Endothelial cell of hepatic sinusoid (primary cell): Measurements from ENCODE around the gene SLC6A9.

Source experiments
- in situ Hi-C: cut with HindIII; loops from 2 replicates; pipeline ENCODE4 v1.10.0; 2017; ENCODE audit warnings: low sequenced_read_pairs

The SLC6A9 gene

DNA sequence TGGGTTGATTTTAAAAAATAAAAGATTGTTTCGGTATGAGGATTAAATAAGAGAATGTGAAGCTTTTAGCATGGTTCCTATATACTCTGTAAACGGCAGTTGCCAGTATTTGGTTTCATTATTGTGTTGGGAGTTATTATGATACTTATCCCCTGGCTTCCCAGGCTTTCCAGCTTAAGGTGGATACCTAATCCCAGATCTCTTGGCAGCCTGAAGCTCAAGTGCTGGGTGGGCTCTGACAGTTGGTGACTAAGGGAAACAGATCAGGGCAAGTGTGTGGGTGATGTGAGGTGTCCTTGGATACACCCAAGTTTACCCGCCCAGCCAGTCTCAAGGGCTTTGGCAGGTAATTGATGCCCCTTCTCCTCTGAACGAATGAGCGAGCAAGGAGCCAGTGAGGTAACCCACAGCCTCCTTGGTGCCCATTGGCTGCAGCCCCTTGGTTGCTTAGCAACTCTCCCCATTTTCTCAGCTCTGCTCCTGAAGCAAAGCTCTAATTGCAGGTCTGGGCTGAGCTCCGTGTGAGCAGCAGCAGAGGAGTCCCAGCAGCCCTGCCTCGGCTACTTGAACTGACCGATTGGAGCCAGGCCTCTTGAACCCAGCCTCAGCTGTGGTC, 78.4 kb downstream of the SLC6A9 start:
- in situ Hi-C loops, result loop anchor here (5.0 kb wide), 1 partner anchor 39 kb away; the partner anchor contains the start of gene CCDC24

DNA sequence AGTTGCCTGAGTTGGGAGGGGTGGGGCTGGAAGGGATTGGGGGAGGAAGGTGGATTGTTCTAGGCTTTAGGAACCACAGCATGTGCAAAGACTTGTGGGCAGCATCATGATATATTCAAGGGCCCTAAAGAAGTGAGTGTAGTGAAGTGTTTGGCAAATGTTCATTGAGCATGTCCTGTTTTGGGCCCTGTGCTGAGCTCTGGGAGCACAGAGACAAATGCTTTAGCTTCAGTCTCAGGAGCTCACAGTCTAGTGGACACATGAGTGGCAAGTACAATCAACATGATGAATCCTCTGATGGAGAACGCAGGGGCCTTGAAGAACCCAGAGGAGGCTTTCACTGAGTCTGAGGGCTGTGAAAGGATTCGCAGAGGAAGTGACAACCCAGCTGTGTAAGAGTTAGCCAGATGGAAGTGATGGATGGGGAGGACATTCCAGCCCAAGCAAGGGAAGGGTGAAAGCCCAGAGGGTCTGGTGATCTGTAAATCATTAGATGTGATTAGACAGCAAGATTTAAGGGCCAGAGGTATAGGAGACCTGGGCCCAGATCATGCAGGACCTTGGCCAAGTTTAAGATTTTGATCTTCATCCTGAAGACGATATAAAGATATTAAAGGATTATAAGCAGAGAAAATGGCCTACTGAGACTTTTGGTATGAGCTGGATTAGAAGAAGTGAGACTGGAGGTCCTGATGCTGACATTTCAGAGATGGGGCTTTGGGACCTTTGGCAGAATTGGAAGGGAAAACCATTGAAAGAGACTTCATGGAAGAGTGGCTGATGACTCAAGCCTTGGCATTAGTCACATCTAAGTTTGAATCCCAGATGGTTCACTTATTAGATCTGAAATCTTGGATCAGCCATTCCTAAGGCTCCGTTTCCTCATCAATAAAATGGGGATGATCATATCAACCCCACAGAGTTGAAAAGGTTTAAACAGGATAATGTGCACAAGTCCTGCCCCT, 80.0 kb downstream of the SLC6A9 start:
- in situ Hi-C loops, result loop anchor here (5.0 kb wide), 1 partner anchor 41 kb away; the partner anchor contains the start of gene CCDC24

- in situ Hi-C loops, result loop anchor here (5.0 to 25.0 kb wide), 2 partner anchors 43 to 712 kb away; partner anchors contain the start of gene CCDC24
Measured at GRCh38 chr1:43949678-43950077, 81.6 kb downstream of the SLC6A9 start.

DNA sequence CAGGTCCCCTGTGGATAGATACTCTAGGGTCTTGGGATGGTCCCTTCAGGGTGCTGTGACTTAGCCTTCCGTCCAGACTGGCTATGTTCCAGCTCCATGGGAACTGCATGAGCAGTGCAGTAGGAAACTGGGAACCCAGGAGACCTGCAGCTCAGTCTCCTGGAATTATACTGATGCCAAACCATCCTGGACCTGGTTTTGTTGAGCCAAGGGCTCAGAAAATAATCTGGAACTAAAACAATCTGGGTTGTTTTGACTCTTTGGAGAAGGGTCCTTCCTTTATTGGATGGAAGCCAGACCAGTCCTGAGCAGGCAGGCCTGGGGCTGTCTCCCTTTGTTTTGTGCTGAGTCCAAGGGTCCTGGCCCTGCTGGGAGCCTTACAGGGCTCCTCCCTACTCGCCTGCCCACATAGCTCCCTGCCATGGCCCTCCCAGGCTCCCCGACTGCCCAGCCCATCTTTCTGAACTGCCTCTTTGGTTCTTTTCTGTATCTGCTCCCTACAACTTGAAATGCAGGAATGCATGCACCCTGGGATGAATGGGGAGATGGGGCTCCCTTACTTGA, 83.3 kb downstream of the SLC6A9 start:
- in situ Hi-C loops, result loop anchor here (25.0 kb wide), 1 partner anchor 711 kb away; no protein-coding TSS in a partner anchor

DNA sequence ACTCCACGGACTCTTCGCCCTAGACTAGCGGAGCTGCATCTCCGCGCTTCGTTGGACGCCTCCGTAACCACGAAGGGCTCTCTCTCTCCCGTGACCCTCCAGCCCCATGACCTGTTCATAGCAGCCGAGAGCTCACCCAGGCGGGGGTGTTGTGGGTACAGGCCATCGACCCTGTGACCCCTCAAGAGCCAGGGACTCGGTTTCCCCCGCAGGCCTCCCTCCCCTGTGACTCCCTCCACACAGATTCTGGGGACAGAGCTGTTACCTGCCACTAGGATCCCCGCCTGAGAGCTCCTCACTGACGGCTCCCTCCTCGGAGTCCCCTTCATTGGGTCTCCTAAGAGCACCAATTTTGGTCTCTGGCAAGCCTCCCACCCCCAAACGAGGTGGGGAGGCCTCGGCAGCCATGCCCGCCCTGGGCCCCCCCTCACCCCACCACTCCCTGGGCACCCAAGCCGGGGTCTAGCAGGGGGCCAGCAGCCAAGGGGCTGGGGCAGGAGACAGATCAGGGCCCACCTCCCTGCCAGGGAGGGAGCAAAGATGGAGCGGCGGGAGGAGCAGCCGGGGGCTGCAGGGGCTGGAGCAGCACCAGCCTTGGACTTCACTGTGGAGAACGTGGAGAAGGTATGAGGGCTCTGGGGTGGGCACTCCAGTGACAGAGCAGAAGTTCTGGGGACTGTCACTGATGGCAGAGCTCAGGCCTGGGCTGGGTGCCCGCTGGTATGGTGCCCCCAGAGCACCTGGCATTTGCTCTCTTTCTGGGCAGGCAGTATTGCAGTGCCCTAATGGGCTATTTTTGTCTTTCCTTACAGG, 84.0 kb downstream of the SLC6A9 start:
- in situ Hi-C loops, result loop anchor here (25.0 kb wide), 1 partner anchor 710 kb away; no protein-coding TSS in a partner anchor
